Astrocyte (in vitro differentiated cells and primary cell): ENCODE results near the gene SLC30A1.

ENCODE experiments used
- EZH2 ChIP-seq: IDR thresholded peaks from 2 replicates; pipeline ENCODE4 v1.6.1; 2012; ENCODE audit warnings: mild to moderate bottlenecking, low read length, inconsistent platforms; ENCODE audit not compliant: insufficient read depth
- TF ChIP-seq, protein P1 (sequence below): IDR thresholded peaks from 2 replicates; pipeline ENCODE4 v1.5.1; 2011; ENCODE audit warnings: low read depth, mild to moderate bottlenecking, inconsistent platforms, low read length, moderate library complexity; ENCODE audit not compliant: insufficient read depth

DNA sequence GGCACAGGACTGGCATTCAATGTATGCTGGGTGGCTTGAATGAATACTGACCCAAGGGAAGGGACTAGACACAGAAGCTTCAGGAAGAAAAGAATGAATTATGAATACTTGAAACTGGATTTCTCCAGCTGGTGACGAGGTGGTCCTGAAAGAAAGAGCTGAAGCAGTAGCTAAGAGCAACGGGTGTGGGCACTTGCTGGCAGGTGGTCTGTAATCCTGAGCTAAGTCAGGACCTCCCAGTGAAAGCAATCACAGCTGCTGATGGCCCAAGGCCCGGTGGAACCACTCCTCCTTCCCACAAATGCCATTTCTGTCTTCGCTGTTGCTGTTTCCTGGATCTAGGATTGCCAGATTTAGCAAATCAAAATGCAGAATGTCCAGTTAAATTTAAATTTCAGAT lies 49.5 kb upstream of the SLC30A1 start:
- TF ChIP-seq, protein P1, sequence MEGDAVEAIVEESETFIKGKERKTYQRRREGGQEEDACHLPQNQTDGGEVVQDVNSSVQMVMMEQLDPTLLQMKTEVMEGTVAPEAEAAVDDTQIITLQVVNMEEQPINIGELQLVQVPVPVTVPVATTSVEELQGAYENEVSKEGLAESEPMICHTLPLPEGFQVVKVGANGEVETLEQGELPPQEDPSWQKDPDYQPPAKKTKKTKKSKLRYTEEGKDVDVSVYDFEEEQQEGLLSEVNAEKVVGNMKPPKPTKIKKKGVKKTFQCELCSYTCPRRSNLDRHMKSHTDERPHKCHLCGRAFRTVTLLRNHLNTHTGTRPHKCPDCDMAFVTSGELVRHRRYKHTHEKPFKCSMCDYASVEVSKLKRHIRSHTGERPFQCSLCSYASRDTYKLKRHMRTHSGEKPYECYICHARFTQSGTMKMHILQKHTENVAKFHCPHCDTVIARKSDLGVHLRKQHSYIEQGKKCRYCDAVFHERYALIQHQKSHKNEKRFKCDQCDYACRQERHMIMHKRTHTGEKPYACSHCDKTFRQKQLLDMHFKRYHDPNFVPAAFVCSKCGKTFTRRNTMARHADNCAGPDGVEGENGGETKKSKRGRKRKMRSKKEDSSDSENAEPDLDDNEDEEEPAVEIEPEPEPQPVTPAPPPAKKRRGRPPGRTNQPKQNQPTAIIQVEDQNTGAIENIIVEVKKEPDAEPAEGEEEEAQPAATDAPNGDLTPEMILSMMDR = no peak
- no peak for TF ChIP-seq EZH2
